Measurements from ENCODE around the gene ADAMTS17.

GRCh38 chr15:99986297-99987118 lies 355.3 kb downstream of the ADAMTS17 start:
- no peak for TF ChIP-seq POLR2A (IDR thresholded peaks at IDR 0.05)
- no peak for TF ChIP-seq CTCF (IDR thresholded peaks at IDR 0.05)
